Mesothelial cell of epicardium (in vitro differentiated cells): ENCODE measurements around the gene ZFR2. TPM values are rescaled to one million over a fixed set of nuclear protein-coding genes. Genes with fewer than 3 reads are reported as not detected.

Source experiments
- DNase-seq, 2 experiments: peaks; one replicate each; pipeline ENCODE4 v3.0.0; 2021; ENCODE audit warnings: low spot score in 2 of 2; ENCODE audit not compliant: unreplicated experiment in 2 of 2
- H3K27ac Mint-ChIP-seq: 2 replicates; pipeline ENCODE4 v1.8.0; 2021; ENCODE audit warnings: mixed read lengths
- H3K27me3 Mint-ChIP-seq: 2 replicates; pipeline ENCODE4 v1.8.0; 2021; ENCODE audit warnings: low read depth, mixed read lengths
- H3K36me3 Mint-ChIP-seq: 2 replicates; pipeline ENCODE4 v1.8.0; 2021; ENCODE audit warnings: mixed read lengths
- H3K4me1 Mint-ChIP-seq: 2 replicates; pipeline ENCODE4 v1.8.0; 2021; ENCODE audit warnings: mixed read lengths
- H3K4me3 Mint-ChIP-seq: 2 replicates; pipeline ENCODE4 v1.8.0; 2021; ENCODE audit warnings: mild to moderate bottlenecking, moderate library complexity, mixed read lengths
- H3K9me3 Mint-ChIP-seq: 2 replicates; pipeline ENCODE4 v1.8.0; 2021; ENCODE audit warnings: mixed read lengths
- CTCF ChIP-seq: fragments of 200-600 bp; sonication (generic); IDR thresholded peaks from one replicate; pipeline ENCODE4 v1.5.0; 2021; ENCODE audit warnings: antibody characterized with exemption; ENCODE audit not compliant: unreplicated experiment
- total RNA-seq: library from RNA; stranded (reverse); gene quantifications from 3 replicates; pipeline ENCODE4 v1.2.1, GENCODE V29; 2021

ZFR2 gene
- total RNA-seq, 1 donor from 2014 or later = 3.6 TPM

GRCh38 chr19:3857449-3858003 is 11.3 kb downstream of the ZFR2 start:
- Mint-ChIP-seq H3K36me3 (no peaks in the 10 kb centered on the region), H3K27ac (no peak overlapping the region), H3K9me3 (no peaks in the 10 kb centered on the region), H3K4me1 (no peaks in the 10 kb centered on the region), H3K4me3 (no peak overlapping the region), H3K27me3 (no peaks in the 10 kb centered on the region)
- no peak for TF ChIP-seq CTCF
- no peak for DNase-seq

- Mint-ChIP-seq H3K27ac (no peak overlapping the region), H3K9me3 (peaks cover 7% of the 10 kb centered on the region), H3K4me3 (no peak overlapping the region), H3K4me1 (no peaks in the 10 kb centered on the region), H3K36me3 (no peaks in the 10 kb centered on the region), H3K27me3 (no peaks in the 10 kb centered on the region)
- DNase-seq = no peak
- TF ChIP-seq CTCF = no peak
Observed at GRCh38 chr19:3855320-3855719, 13.5 kb downstream of the ZFR2 start.

- no peaks in the 10 kb centered on the region for H3K27me3 Mint-ChIP-seq
- H3K27ac Mint-ChIP-seq = no peak overlapping the region
- DNase-seq = no peak
- no peak overlapping the region for H3K4me3 Mint-ChIP-seq
- peaks cover 7% of the 10 kb centered on the region for H3K9me3 Mint-ChIP-seq
- TF ChIP-seq CTCF = no peak
- no peaks in the 10 kb centered on the region for H3K36me3 Mint-ChIP-seq
- no peaks in the 10 kb centered on the region for H3K4me1 Mint-ChIP-seq
Observed at GRCh38 chr19:3852614-3853254, 16.1 kb downstream of the ZFR2 start.

- Mint-ChIP-seq H3K9me3 (peaks cover 7% of the 10 kb centered on the region), H3K36me3 (no peaks in the 10 kb centered on the region), H3K27ac (no peak overlapping the region)
Observed at GRCh38 chr19:3852177-3852511, 16.7 kb downstream of the ZFR2 start.

GRCh38 chr19:3851254-3852176 is 17.3 kb downstream of the ZFR2 start:
- Mint-ChIP-seq H3K9me3 (peaks cover 7% of the 10 kb centered on the region), H3K27me3 (peaks cover 4% of the 10 kb centered on the region), H3K4me3 (no peak overlapping the region), H3K4me1 (no peaks in the 10 kb centered on the region), H3K27ac (no peak overlapping the region), H3K36me3 (no peaks in the 10 kb centered on the region)
- no peak for TF ChIP-seq CTCF
- DNase-seq = no peak

More at GRCh38 chr19:3852177-3852511, 16.7 kb downstream of the ZFR2 start:
- H3K4me3 Mint-ChIP-seq = no peak overlapping the region
- no peak for TF ChIP-seq CTCF
- no peak for DNase-seq
- no peaks in the 10 kb centered on the region for H3K4me1 Mint-ChIP-seq
- peaks cover 1% of the 10 kb centered on the region for H3K27me3 Mint-ChIP-seq
